Aorta (tissue), 5 donors: ENCODE data around the gene RNF207. TPM values are rescaled to one million over a fixed set of nuclear protein-coding genes. Genes with fewer than 3 reads are reported as not detected.
A peak's percentile ranks its signal among the peaks of the same experiment; 100 is the strongest.

Source experiments
- ATAC-seq: fragments of 200-7000 bp; cut with Tn5 transposase; one replicate; pipeline ENCODE4 v1.9.1; 2022; ENCODE audit warnings: moderate library complexity; ENCODE audit not compliant: low FRiP score
- DNase-seq, 2 donors: peaks; one replicate each; pipeline ENCODE4 v3.0.0-alpha.2; 2020
- H3K27ac ChIP-seq, 2 donors: one replicate each; pipeline ENCODE4 v1.5.1; 2013; ENCODE audit warnings: low read length in 2 of 2, mild to moderate bottlenecking in 2 of 2, moderate library complexity in 2 of 2, control low read depth in 1 of 2, inconsistent platforms in 1 of 2, low read depth in 1 of 2
- H3K27me3 ChIP-seq, 2 donors: one replicate each; pipeline ENCODE4 v1.6.1; 2013; ENCODE audit warnings: control low read depth in 1 of 2, low read length in 1 of 2, mild to moderate bottlenecking in 1 of 2, moderate library complexity in 1 of 2; ENCODE audit not compliant: insufficient read depth in 2 of 2, control insufficient read depth in 1 of 2
- H3K36me3 ChIP-seq, 2 donors: one replicate each; pipeline ENCODE4 v1.6.1; 2013; ENCODE audit warnings: control low read depth in 1 of 2, low read length in 1 of 2, mild to moderate bottlenecking in 1 of 2; ENCODE audit not compliant: insufficient read depth in 2 of 2, control insufficient read depth in 1 of 2
- H3K4me1 ChIP-seq, 2 donors: one replicate each; pipeline ENCODE4 v1.6.1; 2013; ENCODE audit warnings: low read length in 2 of 2, control low read depth in 1 of 2, mild to moderate bottlenecking in 1 of 2, moderate library complexity in 1 of 2; ENCODE audit not compliant: insufficient read depth in 2 of 2, control insufficient read depth in 1 of 2
- H3K4me3 ChIP-seq, 2 donors: one replicate each; pipeline ENCODE4 v1.5.1; 2013; ENCODE audit warnings: low read length in 2 of 2, control low read depth in 1 of 2, mild to moderate bottlenecking in 1 of 2
- H3K9me3 ChIP-seq: one replicate; pipeline ENCODE4 v1.6.1; 2013; ENCODE audit warnings: mild to moderate bottlenecking, low read length; ENCODE audit not compliant: control insufficient read depth
- WGBS, 2 donors: extraction: QIAGEN DNeasy Blood & Tissue Kit; methylation state at CpG; one replicate each; pipeline ENCODE4 v1.1.7; 2013; 5-methylcytosine and 5-hydroxymethylcytosine counted together
- intact Hi-C, 2 donors: fragments of 100-400 bp; cut with DNase I; formaldehyde crosslinking; loops; one replicate each; pipeline versions ENCODE4 v1.14.2 to v1.15.0; 2022
- polyA plus RNA-seq, 2 donors: library from polyadenylated mRNA; stranded (reverse); fragments of 200-250 nt; gene quantifications; one replicate each; pipeline ENCODE4 v1.2.3, GENCODE V29; 2013
- total RNA-seq, 2 donors: library from RNA; stranded (reverse); fragmentation: NEBNext Ultra II Directional; extraction: Animal tissue kit (Norgen Biotek cat#: 25700); gene quantifications; one replicate each; pipeline ENCODE4 v1.2.1, GENCODE V29; 2021
- donor health status: healthy with polysubstance abuse.
- donor health status: Bipolar disorder and iron deficiency.
- donor health status: DM: no; HTN: no; CAD: no.
- donor health status: DM: no; HTN: no; CAD: no.
- donor health status: DM: yes; HTN: yes; CAD: no.

RNF207 gene
- total and polyA plus RNA-seq, 4 donors = 1.5 to 31.4 (median 14.5) TPM

GRCh38 chr1:6234502-6235295 is 28.8 kb downstream of the RNF207 start:
- WGBS, 2 donors = 53 to 59% methylated on average over 20 of the region's 20 CpGs
- Histone ChIP-seq H3K27me3 (no peaks in the 10 kb centered on the region), H3K4me1 (no peaks in the 10 kb centered on the region), H3K4me3 (peak overlapping the region; percentile 91 to 98), H3K36me3 (peaks cover 2 to 5% of the 10 kb centered on the region in 2 donors), H3K27ac (no peak overlapping the region), H3K9me3 (no peaks in the 10 kb centered on the region)
- DNase-seq (no peak), ATAC-seq (no peak)
- intact Hi-C loops = loop anchor here in 1 of 2 donors (2.0 kb wide), 1 partner anchor 28 kb away; the partner anchor contains the start of gene RNF207

- DNase-seq (no peak), ATAC-seq (no peak)
- intact Hi-C loops = loop anchor here in 1 of 2 donors (2.0 kb wide), 1 partner anchor 28 kb away; the partner anchor contains the start of gene RNF207
- Histone ChIP-seq H3K9me3 (no peaks in the 10 kb centered on the region), H3K27me3 (no peaks in the 10 kb centered on the region), H3K4me1 (no peaks in the 10 kb centered on the region), H3K4me3 (peak overlapping the region; percentile 91 to 98), H3K36me3 (peaks cover 2 to 5% of the 10 kb centered on the region in 2 donors), H3K27ac (no peak overlapping the region)
- 0% methylated on average over 30 of the region's 30 CpGs for WGBS, 2 donors
Observed at GRCh38 chr1:6235296-6235677, 29.4 kb downstream of the RNF207 start.

- intact Hi-C loops = no loop called here
- WGBS, 2 donors = 96 to 97% methylated on average over 4 of the region's 4 CpGs
- DNase-seq = no peak
Observed at GRCh38 chr1:6237093-6237492, 31.2 kb downstream of the RNF207 start.

GRCh38 chr1:6239213-6239752 is 33.4 kb downstream of the RNF207 start:
- DNase-seq (no peak), ATAC-seq (no peak)
- no peaks in the 10 kb centered on the region for H3K9me3 ChIP-seq
- intact Hi-C loops = no loop called here
- no peaks in the 10 kb centered on the region for H3K36me3 ChIP-seq
- no peaks in the 10 kb centered on the region for H3K27me3 ChIP-seq
- no peak overlapping the region for H3K27ac ChIP-seq
- 37 to 38% methylated on average over 7 of the region's 7 CpGs for WGBS, 2 donors
- no peaks in the 10 kb centered on the region for H3K4me1 ChIP-seq
- H3K4me3 ChIP-seq = no peak overlapping the region

More at GRCh38 chr1:6237093-6237492, 31.2 kb downstream of the RNF207 start:
- no peak overlapping the region for H3K27ac ChIP-seq
- no peak overlapping the region for H3K4me3 ChIP-seq
- H3K27me3 ChIP-seq = no peaks in the 10 kb centered on the region
- no peaks in the 10 kb centered on the region for H3K4me1 ChIP-seq
- H3K36me3 ChIP-seq = no peaks in the 10 kb centered on the region
- H3K9me3 ChIP-seq = no peaks in the 10 kb centered on the region
- ATAC-seq = no peak

GRCh38 chr1:6239950-6240768 is 34.2 kb downstream of the RNF207 start:
- ATAC-seq (no peak), DNase-seq (no peak)
- Histone ChIP-seq H3K4me1 (no peaks in the 10 kb centered on the region), H3K36me3 (no peaks in the 10 kb centered on the region), H3K27me3 (no peaks in the 10 kb centered on the region), H3K9me3 (no peaks in the 10 kb centered on the region), H3K27ac (no peak overlapping the region), H3K4me3 (no peak overlapping the region)
- intact Hi-C loops = loop anchor here in 1 of 2 donors (10.0 kb wide), 1 partner anchor 185 kb away; no protein-coding TSS in a partner anchor
- WGBS, 2 donors = 54 to 57% methylated on average over 17 of the region's 17 CpGs

- H3K9me3 ChIP-seq = no peaks in the 10 kb centered on the region
- intact Hi-C loops = loop anchor here in 1 of 2 donors (10.0 kb wide), 1 partner anchor 186 kb away; no protein-coding TSS in a partner anchor
- no peaks in the 10 kb centered on the region for H3K4me1 ChIP-seq
- no peak overlapping the region for H3K4me3 ChIP-seq
- H3K27me3 ChIP-seq = no peaks in the 10 kb centered on the region
- no peak overlapping the region for H3K27ac ChIP-seq
- ATAC-seq (no peak), DNase-seq (no peak)
- H3K36me3 ChIP-seq = no peaks in the 10 kb centered on the region
- 13% methylated on average over 33 of the region's 33 CpGs for WGBS, 2 donors
Observed at GRCh38 chr1:6241107-6241886, 35.4 kb downstream of the RNF207 start.

- H3K9me3 ChIP-seq = no peaks in the 10 kb centered on the region
- ATAC-seq (no peak), DNase-seq (peak in 1 of 2 donors; percentile 74)
- intact Hi-C loops = loop anchor here in 1 of 2 donors (10.0 kb wide), 1 partner anchor 187 kb away; no protein-coding TSS in a partner anchor
- H3K27me3 ChIP-seq = no peaks in the 10 kb centered on the region
- no peaks in the 10 kb centered on the region for H3K36me3 ChIP-seq
- H3K27ac ChIP-seq = no peak overlapping the region
- WGBS, 2 donors = 1 to 2% methylated on average over 79 to 99 of the region's 99 CpGs
- no peaks in the 10 kb centered on the region for H3K4me1 ChIP-seq
- no peak overlapping the region for H3K4me3 ChIP-seq
Observed at GRCh38 chr1:6241887-6242740, 36.2 kb downstream of the RNF207 start.
